ENCODE measurements around the gene ELP2. TPM values are rescaled to one million over a fixed set of nuclear protein-coding genes. Genes with fewer than 3 reads are reported as not detected.

Gene ELP2
- polyA plus RNA-seq, 1 of the 3 experiments (the other 2 are of a cell fraction) = 38.3 TPM

DNA sequence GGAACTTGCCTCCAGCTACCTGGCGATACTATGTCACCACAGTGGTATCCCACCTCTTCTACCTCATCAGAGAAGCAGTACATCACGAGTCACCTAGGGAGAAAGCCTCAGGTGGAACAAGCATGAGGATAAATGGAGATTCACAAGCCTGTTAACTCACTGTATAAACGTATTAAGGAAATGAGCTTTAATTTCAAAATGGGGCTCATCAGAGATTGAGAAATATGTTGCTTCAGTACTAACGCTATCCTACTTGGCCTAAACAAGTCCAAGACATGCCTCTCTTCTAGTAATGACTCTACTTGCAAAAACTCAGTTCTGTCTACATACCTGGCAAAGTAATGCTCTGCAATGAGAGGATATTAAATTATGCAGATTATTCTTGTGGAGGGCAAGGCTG lies 4.9 kb upstream of the ELP2 start:
- Histone ChIP-seq H3K36me3 (replicated peaks in 1 of 2; ENCODE audit: control insufficient read depth in 1 of 2, insufficient read depth in 2 of 2, low read length in 1 of 2) (peaks cover 53 to 66% of the 10 kb centered on the region in 2 experiments), H4K20me1 (ENCODE audit: insufficient read depth) (0 out of 2 replicates have a peak, but pooled peaks cover 3% of the 10 kb centered on the region), H3K4me2 (no peak overlapping the region), H3F3A (replicated peaks; ENCODE audit: insufficient read depth) (no peaks in the 10 kb centered on the region), H3K9me2 (no peaks in the 10 kb centered on the region), H3K79me2 (ENCODE audit: insufficient read depth) (peaks cover 32% of the 10 kb centered on the region), H3K27me3 (ENCODE audit: insufficient read depth) (no peaks in the 10 kb centered on the region), H3K4me3 (ENCODE audit: low read depth in 2 of 2, low read length in 1 of 2) (no peak overlapping the region), H2AFZ (ENCODE audit: low read depth) (no peak overlapping the region), H3K9ac (no peak overlapping the region), H3K27ac (ENCODE audit: low read depth in 2 of 2, low read length in 1 of 2) (no peak overlapping the region; a peak in 1 of 4 replicates), H3K9me3 (no peaks in the 10 kb centered on the region), H3K4me1 (ENCODE audit: control insufficient read depth in 1 of 2, insufficient read depth in 2 of 2, low read depth in 1 of 2, low read length in 1 of 2) (peaks cover 0 to 19% of the 10 kb centered on the region in 2 experiments; a peak in 2 of 4 replicates)
- WGBS (ENCODE audit: low lambda C conversion rate) = 93% methylated on average over 4 of the region's 4 CpGs
- TF ChIP-seq, protein P1, sequence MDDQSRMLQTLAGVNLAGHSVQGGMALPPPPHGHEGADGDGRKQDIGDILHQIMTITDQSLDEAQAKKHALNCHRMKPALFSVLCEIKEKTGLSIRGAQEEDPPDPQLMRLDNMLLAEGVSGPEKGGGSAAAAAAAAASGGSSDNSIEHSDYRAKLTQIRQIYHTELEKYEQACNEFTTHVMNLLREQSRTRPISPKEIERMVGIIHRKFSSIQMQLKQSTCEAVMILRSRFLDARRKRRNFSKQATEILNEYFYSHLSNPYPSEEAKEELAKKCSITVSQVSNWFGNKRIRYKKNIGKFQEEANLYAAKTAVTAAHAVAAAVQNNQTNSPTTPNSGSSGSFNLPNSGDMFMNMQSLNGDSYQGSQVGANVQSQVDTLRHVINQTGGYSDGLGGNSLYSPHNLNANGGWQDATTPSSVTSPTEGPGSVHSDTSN (IDR thresholded peaks at IDR 0.05) = no peak
- TF ChIP-seq, protein P2, sequence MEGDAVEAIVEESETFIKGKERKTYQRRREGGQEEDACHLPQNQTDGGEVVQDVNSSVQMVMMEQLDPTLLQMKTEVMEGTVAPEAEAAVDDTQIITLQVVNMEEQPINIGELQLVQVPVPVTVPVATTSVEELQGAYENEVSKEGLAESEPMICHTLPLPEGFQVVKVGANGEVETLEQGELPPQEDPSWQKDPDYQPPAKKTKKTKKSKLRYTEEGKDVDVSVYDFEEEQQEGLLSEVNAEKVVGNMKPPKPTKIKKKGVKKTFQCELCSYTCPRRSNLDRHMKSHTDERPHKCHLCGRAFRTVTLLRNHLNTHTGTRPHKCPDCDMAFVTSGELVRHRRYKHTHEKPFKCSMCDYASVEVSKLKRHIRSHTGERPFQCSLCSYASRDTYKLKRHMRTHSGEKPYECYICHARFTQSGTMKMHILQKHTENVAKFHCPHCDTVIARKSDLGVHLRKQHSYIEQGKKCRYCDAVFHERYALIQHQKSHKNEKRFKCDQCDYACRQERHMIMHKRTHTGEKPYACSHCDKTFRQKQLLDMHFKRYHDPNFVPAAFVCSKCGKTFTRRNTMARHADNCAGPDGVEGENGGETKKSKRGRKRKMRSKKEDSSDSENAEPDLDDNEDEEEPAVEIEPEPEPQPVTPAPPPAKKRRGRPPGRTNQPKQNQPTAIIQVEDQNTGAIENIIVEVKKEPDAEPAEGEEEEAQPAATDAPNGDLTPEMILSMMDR (IDR thresholded peaks at IDR 0.05) = no peak
- TF ChIP-seq EP300 (IDR thresholded peaks at IDR 0.05; ENCODE audit: borderline replicate concordance in 1 of 2, low read depth in 1 of 2, low read length in 1 of 2) (no peak), EZH2phosphoT487 (IDR thresholded peaks at IDR 0.05; ENCODE audit: borderline replicate concordance, low read depth) (no peak), YY1 (IDR thresholded peaks at IDR 0.05; ENCODE audit: low read depth) (no peak), TCF12 (IDR thresholded peaks at IDR 0.05) (no peak), FOSL2 (IDR thresholded peaks at IDR 0.05; ENCODE audit: borderline replicate concordance, low read depth) (no peak), TAF1 (IDR thresholded peaks at IDR 0.05; ENCODE audit: borderline replicate concordance, low read depth, low read length) (no peak), RFX5 (IDR thresholded peaks at IDR 0.05; ENCODE audit: low read length) (no peak), MEF2A (IDR thresholded peaks at IDR 0.05; ENCODE audit: borderline replicate concordance, low read depth) (no peak), RCOR1 (IDR thresholded peaks at IDR 0.05; ENCODE audit: low read length) (no peak), CHD2 (IDR thresholded peaks at IDR 0.05; ENCODE audit: low read length, partially characterized antibody) (no peak)
- TF ChIP-seq, protein P3, sequence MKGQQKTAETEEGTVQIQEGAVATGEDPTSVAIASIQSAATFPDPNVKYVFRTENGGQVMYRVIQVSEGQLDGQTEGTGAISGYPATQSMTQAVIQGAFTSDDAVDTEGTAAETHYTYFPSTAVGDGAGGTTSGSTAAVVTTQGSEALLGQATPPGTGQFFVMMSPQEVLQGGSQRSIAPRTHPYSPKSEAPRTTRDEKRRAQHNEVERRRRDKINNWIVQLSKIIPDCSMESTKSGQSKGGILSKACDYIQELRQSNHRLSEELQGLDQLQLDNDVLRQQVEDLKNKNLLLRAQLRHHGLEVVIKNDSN (IDR thresholded peaks at IDR 0.05; ENCODE audit: borderline replicate concordance, low read depth) = no peak
- TF ChIP-seq, protein P4, sequence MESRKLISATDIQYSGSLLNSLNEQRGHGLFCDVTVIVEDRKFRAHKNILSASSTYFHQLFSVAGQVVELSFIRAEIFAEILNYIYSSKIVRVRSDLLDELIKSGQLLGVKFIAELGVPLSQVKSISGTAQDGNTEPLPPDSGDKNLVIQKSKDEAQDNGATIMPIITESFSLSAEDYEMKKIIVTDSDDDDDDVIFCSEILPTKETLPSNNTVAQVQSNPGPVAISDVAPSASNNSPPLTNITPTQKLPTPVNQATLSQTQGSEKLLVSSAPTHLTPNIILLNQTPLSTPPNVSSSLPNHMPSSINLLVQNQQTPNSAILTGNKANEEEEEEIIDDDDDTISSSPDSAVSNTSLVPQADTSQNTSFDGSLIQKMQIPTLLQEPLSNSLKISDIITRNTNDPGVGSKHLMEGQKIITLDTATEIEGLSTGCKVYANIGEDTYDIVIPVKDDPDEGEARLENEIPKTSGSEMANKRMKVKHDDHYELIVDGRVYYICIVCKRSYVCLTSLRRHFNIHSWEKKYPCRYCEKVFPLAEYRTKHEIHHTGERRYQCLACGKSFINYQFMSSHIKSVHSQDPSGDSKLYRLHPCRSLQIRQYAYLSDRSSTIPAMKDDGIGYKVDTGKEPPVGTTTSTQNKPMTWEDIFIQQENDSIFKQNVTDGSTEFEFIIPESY (IDR thresholded peaks at IDR 0.05; ENCODE audit: borderline replicate concordance, low read depth) = no peak
- TF ChIP-seq, protein P5, sequence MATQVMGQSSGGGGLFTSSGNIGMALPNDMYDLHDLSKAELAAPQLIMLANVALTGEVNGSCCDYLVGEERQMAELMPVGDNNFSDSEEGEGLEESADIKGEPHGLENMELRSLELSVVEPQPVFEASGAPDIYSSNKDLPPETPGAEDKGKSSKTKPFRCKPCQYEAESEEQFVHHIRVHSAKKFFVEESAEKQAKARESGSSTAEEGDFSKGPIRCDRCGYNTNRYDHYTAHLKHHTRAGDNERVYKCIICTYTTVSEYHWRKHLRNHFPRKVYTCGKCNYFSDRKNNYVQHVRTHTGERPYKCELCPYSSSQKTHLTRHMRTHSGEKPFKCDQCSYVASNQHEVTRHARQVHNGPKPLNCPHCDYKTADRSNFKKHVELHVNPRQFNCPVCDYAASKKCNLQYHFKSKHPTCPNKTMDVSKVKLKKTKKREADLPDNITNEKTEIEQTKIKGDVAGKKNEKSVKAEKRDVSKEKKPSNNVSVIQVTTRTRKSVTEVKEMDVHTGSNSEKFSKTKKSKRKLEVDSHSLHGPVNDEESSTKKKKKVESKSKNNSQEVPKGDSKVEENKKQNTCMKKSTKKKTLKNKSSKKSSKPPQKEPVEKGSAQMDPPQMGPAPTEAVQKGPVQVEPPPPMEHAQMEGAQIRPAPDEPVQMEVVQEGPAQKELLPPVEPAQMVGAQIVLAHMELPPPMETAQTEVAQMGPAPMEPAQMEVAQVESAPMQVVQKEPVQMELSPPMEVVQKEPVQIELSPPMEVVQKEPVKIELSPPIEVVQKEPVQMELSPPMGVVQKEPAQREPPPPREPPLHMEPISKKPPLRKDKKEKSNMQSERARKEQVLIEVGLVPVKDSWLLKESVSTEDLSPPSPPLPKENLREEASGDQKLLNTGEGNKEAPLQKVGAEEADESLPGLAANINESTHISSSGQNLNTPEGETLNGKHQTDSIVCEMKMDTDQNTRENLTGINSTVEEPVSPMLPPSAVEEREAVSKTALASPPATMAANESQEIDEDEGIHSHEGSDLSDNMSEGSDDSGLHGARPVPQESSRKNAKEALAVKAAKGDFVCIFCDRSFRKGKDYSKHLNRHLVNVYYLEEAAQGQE (IDR thresholded peaks at IDR 0.05; ENCODE audit: low read depth, low read length) = no peak
- DNase-seq = no peak
- POLR2A ChIA-PET = no interaction called here
- CTCF ChIA-PET = interaction anchor here (2.0 kb wide), 1 partner anchor 107 kb away, joined by 8 read pairs; no protein-coding TSS in a partner anchor
